Measurements from ENCODE around the gene PPP1R2. TPM values are rescaled to one million over a fixed set of nuclear protein-coding genes. Genes with fewer than 3 reads are reported as not detected.
"Not testable (repeated sequence)": the region's sequence is repeated elsewhere in the genome, so short reads cannot be mapped to it uniquely, and the experiment has no call there.

The PPP1R2 gene
- total and polyA plus RNA-seq, 12 donors = 13.6 to 179 (median 49.5) TPM

DNA sequence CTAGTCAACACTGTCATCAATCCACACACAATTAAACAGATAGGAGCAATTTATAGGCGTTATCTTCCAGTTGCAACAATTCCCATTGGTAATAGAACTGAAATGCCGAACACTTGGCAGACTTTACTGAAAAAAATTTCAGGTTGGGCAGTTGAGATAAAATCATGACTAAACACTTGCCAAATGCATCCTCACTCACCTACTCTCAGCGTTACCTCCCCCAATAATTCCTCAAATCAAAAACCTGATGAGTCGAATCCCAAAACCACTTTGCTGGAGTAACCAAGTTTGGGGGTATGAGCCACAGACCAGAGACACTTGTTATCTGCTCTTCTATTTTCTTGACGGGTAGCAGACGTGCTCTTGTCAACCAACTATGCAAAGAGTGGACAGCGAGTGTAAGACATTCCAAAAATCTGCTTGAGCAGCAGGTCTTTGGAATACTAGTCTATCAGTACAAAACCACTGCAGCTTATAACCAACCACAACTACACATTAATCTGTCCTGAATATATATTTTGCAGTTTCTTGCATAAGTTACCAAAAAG is 30.3 kb downstream of the PPP1R2 start:
- Histone ChIP-seq H3K27ac (no peak overlapping the region), H3K9me3 (replicated peaks in 1 of 3) (no peaks in the 10 kb centered on the region), H3K4me3 (no peak overlapping the region), H3K36me3 (replicated peaks in 1 of 2) (peaks cover 0 to 21% of the 10 kb centered on the region in 2 donors), H3K4me1 (replicated peaks in 1 of 2) (peaks cover 0 to 4% of the 10 kb centered on the region in 2 donors), H3K27me3 (no peaks in the 10 kb centered on the region)
- intact Hi-C loops (cut with DNase I) = no loop called here
- WGBS, 4 donors = 79 to 91% (median 89%) methylated on average over 7 of the region's 7 CpGs
- TF ChIP-seq POLR2A (IDR thresholded peaks at IDR 0.05) = no peak
- TF ChIP-seq, protein P1, sequence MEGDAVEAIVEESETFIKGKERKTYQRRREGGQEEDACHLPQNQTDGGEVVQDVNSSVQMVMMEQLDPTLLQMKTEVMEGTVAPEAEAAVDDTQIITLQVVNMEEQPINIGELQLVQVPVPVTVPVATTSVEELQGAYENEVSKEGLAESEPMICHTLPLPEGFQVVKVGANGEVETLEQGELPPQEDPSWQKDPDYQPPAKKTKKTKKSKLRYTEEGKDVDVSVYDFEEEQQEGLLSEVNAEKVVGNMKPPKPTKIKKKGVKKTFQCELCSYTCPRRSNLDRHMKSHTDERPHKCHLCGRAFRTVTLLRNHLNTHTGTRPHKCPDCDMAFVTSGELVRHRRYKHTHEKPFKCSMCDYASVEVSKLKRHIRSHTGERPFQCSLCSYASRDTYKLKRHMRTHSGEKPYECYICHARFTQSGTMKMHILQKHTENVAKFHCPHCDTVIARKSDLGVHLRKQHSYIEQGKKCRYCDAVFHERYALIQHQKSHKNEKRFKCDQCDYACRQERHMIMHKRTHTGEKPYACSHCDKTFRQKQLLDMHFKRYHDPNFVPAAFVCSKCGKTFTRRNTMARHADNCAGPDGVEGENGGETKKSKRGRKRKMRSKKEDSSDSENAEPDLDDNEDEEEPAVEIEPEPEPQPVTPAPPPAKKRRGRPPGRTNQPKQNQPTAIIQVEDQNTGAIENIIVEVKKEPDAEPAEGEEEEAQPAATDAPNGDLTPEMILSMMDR (IDR thresholded peaks at IDR 0.05) = no peak
- no peak for DNase-seq

DNA sequence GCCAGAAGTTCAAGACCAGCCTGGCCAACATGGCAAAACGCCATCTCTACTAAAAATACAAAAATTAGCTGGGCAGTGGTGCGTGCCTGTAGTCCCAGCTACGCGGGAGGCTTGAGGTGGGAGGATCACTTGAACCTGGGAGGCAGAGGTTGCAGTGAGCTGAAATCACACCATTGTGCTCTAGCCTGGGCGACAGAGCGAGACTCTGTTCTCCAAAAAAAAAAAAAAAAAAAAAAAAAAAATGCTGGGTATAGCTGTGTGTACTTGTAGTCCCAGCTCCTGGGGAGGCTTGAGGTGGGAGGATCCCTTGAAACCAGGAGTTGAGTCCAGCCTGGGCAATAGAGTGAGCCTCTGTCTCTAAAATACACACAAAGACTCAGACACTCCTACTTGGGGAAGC is 32.0 kb downstream of the PPP1R2 start:
- peaks cover 0 to 4% of the 10 kb centered on the region in 2 donors for H3K4me1 ChIP-seq (replicated peaks in 1 of 2)
- intact Hi-C loops (cut with DNase I) = no loop called here
- no peak for TF ChIP-seq POLR2A (IDR thresholded peaks at IDR 0.05)
- TF ChIP-seq, protein P1 (IDR thresholded peaks at IDR 0.05) = no peak
- H3K27ac ChIP-seq = no peak overlapping the region
- no peaks in the 10 kb centered on the region for H3K27me3 ChIP-seq
- WGBS, 4 donors = 96 to 99% (median 97%) methylated on average over 4 to 6 of the region's 6 CpGs
- H3K4me3 ChIP-seq = no peak overlapping the region
- no peak for DNase-seq
- H3K36me3 ChIP-seq (replicated peaks in 1 of 2) = peaks cover 0 to 15% of the 10 kb centered on the region in 2 donors
- H3K9me3 ChIP-seq (replicated peaks in 1 of 3) = no peaks in the 10 kb centered on the region

DNA sequence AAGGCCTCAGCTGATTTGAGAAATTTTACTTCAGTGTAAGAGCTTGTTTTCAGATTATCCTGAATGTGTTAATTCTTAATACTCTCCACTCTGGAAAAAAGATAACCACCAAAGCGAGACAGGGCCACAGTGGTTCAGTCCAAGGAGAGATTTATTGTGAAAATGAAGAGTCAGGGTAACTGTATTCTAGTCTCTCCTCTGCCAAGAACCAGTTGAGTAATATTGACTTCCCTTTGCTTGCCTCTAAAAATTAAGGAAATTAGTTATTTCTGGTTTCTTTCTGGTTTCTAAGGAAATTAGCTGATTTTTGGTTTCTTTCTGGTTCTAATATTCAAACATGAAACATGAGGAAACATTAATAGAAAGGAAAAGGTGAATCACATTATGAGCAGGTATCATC is 34.9 kb downstream of the PPP1R2 start:
- 62 to 84% (median 70%) methylated on average over 1 of the region's 1 CpG for WGBS, 4 donors
- Histone ChIP-seq H3K4me3 (no peak overlapping the region), H3K36me3 (replicated peaks in 1 of 2) (peaks cover 0 to 3% of the 10 kb centered on the region in 2 donors), H3K9me3 (replicated peaks in 1 of 3) (no peaks in the 10 kb centered on the region), H3K27ac (no peak overlapping the region), H3K27me3 (no peaks in the 10 kb centered on the region), H3K4me1 (replicated peaks in 1 of 2) (peaks cover 0 to 4% of the 10 kb centered on the region in 2 donors)
- intact Hi-C loops (cut with DNase I) = no loop called here
- DNase-seq = no peak
- no peak for TF ChIP-seq POLR2A (IDR thresholded peaks at IDR 0.05)
- TF ChIP-seq, protein P1 (IDR thresholded peaks at IDR 0.05) = no peak

DNA sequence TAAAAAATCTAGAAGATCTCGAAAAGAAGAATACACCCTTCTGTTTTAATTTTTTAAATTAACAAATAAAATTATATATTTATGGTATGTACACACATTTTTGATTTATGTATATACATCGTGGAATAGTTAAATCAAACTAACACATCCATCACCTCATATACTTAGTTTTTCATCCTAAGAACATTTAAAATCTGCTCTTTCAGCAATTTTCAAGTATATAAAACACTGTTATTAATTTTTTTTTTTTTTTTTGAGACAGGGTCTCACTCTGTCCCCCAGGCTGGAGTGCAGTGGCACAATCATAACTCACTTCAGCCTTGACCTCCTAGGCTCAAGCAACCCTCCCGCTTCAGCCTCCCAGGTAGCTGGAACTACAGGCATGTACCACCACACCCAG is 67.5 kb downstream of the PPP1R2 start:
- no peaks in the 10 kb centered on the region for H3K9me3 ChIP-seq (replicated peaks in 1 of 3)
- intact Hi-C loops (cut with DNase I) = no loop called here
- WGBS, 4 donors = 83 to 88% (median 86%) methylated on average over 3 of the region's 3 CpGs
- no peak for TF ChIP-seq POLR2A (IDR thresholded peaks at IDR 0.05)
- TF ChIP-seq, protein P1 (IDR thresholded peaks at IDR 0.05) = no peak
- no peak overlapping the region for H3K4me3 ChIP-seq
- H3K36me3 ChIP-seq (replicated peaks in 1 of 2) = no peaks in the 10 kb centered on the region
- peaks cover 6% of the 10 kb centered on the region for H3K27me3 ChIP-seq
- no peak overlapping the region for H3K27ac ChIP-seq
- no peak for DNase-seq
- peaks cover 0 to under 1% of the 10 kb centered on the region in 2 donors for H3K4me1 ChIP-seq (replicated peaks in 1 of 2)

DNA sequence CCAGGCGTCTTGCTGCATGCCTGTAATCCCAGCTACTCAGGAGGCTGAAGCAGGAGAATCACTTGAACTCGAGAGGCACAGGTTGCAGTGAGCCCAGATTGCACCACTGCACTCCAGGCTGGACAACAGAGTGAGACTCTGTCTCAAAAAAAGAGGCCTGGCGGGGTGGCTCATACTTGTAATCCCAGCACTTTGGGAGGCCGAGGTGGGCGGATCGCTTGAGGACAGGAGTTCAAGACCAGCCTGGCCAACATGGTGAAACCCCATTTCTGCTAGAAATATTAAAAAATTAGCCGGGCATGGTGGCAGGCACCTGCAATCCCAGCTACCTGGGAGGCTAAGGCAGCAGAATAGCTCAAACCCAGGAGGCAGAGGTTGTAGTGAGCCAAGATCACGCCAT is 68.0 kb downstream of the PPP1R2 start:
- H3K4me3 ChIP-seq; DNase-seq; H3K27ac ChIP-seq; intact Hi-C loops (cut with DNase I); H3K36me3 ChIP-seq (replicated peaks in 1 of 2); H3K9me3 ChIP-seq (replicated peaks in 1 of 3); H3K4me1 ChIP-seq (replicated peaks in 1 of 2); H3K27me3 ChIP-seq: not testable (repeated sequence)
- 70 to 85% (median 78%) methylated on average over 8 of the region's 8 CpGs for WGBS, 4 donors
